Measurements from ENCODE around the gene PCSK9.

Gene PCSK9

DNA sequence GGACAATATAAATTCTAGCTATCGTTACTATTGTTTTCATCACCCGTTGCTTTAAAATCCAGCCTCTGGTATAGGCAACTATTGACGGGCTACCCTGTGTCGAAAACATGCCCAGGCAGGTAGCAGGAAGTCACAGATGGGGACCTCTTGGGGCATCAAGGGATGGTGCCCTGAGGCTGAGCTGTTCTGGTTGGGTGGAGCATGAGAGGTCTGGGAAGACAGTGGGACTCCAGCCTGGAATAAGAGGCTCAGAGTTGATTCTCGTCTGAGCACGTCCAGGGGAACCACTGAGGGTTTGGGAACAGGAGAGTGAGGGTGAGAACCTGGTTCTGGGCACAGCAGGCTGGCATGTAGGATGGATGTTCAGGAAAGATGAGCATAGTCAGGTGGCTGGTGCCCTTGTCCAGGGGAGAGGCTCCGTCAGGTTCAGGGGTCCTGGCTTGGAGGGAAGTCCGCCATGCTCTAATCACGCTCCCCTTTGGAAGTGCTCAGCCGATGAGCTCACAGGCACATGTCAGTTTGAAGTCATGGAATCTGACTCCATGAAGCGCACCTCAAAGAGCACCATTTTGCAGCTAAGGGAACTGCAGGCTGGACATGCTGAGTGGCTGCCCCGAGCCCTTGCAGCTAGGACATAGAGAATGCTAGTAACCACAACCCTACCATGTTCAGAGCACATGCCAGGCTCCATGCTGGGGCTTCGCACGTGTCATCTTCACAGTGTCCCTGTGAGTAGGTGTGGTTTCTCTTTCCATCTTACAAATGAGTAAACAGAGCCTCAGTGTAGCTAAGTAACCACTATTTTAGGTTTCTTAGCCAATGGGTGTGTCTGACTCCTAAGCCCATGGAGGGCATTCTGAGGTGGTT is 21.0 kb downstream of the PCSK9 start:
- DNase-seq: no peak

GRCh38 chr1:55061000-55061705 is 21.8 kb downstream of the PCSK9 start:
- no peak for DNase-seq

DNA sequence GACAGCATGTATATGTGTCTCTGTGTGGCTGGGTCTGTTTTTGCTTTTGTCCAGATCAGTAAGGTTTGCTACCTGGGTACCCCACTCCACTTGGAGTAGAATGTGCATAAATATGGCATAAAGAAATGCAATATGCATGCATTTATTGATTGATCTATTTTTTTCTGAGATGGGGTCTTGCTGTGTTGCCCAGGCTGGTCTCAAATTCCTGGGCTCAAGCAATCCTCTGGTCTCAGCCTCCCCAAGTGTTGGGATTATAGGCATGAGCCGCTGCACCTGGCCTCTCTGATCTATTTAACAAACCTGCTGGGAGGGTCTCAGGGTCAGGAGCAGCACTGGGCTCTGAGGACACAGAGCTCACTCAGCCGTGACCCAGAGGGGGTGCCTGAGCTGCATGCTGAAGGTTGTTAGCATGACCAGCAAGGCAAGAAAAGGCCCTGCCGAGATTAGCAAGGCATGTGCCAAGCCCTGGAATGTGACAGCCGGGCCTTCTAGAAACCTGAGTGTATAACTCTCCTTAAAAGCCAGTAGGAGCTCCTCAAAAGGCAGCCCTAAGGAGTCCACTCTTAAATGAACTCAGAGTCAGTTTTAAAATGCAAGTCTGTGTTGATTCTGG is 22.5 kb downstream of the PCSK9 start:
- no peak for DNase-seq

GRCh38 chr1:55062801-55063576 is 23.6 kb downstream of the PCSK9 start:
- DNase-seq: no peak

DNA sequence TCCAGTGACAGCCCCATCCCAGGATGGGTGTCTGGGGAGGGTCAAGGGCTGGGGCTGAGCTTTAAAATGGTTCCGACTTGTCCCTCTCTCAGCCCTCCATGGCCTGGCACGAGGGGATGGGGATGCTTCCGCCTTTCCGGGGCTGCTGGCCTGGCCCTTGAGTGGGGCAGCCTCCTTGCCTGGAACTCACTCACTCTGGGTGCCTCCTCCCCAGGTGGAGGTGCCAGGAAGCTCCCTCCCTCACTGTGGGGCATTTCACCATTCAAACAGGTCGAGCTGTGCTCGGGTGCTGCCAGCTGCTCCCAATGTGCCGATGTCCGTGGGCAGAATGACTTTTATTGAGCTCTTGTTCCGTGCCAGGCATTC is 24.2 kb downstream of the PCSK9 start:
- DNase-seq: no peak

- no peak for DNase-seq
Measured at GRCh38 chr1:55064071-55064581, 24.8 kb downstream of the PCSK9 start.

DNA sequence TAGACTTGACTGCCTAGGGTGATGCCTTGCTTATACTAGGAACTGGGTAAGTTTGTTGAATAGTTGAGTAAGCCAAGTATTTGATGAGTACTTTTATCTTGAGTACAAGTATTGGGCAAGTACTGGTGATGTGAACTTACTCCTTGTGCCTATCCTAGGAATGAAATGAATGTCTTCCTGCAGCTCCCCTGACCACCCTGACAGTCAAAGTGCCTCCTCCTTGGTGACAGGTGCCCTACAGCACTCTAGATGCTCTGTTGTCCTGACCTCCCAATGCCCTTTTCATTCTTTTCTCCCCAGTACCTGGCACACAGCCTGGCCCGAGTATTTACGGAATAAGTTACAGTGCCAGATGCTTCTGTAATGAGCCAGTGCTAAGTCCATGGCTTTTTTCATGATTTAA is 25.5 kb downstream of the PCSK9 start:
- no peak for DNase-seq

DNA sequence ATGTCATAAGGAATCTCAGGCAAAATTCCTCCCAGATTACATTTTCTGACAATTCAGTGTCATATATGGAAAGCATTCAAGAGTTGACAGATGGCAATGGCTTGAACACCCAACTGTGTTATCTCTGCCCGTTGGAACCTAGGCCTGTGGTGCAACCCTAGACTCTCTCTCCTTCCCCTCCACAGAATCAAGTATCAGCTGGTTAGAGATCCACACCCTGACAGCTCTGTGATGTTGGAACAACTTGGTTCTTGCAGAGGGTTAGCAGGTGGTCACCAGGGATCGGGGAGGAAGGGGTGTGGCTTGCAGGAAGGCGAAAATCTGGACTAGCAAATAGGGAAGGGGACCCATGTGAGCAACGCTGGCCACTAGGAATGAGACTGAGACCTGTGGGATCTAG is 26.3 kb downstream of the PCSK9 start:
- DNase-seq: no peak

DNA sequence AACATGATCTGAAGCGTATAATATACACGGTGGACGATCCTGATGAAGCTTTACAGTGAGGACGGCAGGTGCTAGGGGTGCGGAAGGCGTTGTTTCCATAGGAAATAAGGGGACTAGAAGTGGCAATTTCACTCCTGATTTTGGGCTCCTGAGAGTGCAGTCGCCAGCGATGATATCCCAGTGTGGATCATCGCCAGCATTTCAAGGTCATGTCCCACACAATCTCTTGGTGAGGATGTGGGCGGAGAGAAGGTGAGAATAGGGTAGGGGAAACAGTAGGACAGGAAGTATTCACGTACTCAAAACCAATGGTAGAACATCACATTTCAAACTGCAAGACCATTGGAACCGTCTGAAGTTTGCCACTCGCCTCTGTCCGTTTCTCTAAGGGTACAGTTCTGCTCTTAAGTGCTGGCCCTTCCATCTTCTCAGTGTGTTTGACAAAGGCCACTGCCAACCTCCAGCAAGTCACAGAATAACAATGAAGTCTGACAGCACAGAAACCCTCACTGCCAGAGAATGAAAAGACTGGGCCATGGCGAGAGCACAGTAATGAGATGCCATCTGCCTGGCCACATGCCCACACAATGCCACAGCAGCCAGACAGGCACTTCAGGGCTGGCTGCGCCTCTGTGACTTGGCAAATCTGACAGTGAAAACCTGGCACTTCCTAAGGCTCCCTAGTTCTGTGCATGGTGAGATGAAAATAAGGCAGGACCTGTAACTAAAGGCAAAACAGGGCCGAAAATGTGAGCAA is 27.9 kb downstream of the PCSK9 start:
- no peak for DNase-seq

- DNase-seq: no peak
Measured at GRCh38 chr1:55067914-55068313, 28.6 kb downstream of the PCSK9 start.

- DNase-seq: no peak
Measured at GRCh38 chr1:55068638-55069037, 29.3 kb downstream of the PCSK9 start.

GRCh38 chr1:55069280-55069679 is 29.9 kb downstream of the PCSK9 start:
- no peak for DNase-seq

DNA sequence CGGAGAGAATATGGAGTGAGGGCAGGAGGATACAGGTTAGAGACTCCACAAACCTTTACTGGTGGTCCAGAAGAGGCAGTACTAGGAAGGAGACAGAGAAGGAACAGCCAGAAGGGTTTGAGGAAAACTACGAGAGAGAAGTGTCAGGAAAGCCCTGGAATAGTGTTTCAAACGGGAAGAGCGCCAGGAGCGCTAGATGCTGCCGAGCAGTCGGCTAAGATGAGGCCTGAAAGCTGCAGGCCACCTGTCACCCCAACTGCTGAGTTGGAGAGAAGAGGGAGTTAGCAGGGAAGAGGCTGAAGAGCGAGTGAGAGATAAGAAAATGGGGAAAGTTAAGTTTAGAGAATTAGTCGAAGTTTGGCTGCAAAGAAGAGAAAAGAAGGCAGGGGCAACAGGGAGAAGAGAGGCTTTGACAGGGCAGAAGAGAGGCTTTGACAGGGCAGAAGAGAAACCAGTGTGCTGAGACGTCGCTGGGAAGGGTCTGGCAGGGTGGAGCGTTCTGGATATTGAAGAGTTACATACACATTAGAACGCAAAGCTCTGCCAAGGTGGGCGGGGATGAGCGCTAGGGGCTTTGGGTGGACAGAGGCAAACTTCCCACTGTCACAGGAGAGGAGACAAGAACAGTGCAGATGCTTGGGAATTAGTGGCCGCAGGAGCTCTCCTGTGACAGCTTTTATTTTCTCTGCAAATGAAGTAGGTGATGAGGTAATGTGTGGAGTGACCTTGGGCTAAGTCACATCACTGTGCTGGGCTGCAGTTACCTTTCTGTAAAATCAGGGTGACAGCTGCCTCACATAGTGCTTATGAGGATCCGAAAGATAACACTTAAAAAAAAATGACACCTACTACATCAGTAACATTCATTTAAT is 31.2 kb downstream of the PCSK9 start:
- no peak for DNase-seq

- DNase-seq: no peak
Measured at GRCh38 chr1:55071477-55071876, 32.1 kb downstream of the PCSK9 start.

GRCh38 chr1:55073187-55073916 is 34.0 kb downstream of the PCSK9 start:
- DNase-seq: no peak

- DNase-seq: no peak
Measured at GRCh38 chr1:55074455-55074854, 35.1 kb downstream of the PCSK9 start.

DNA sequence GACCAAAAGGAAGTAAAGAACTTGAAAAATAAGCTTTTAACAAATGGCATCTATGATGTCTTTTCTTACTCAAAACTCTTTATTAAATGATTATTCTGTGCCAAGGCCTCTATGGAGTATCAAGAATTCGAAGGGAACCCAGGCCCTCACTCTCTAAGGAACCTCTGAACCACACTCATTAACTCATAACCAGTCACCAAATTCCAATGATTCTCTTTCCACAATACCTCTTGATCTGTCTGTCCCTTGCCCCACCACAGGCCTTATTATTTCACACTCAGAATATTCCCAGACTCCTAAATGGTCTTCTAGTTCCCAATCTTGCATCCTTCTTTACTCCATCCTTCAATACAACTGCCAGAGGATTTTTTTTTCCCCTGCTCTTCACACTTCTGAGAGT is 37.0 kb downstream of the PCSK9 start:
- DNase-seq: no peak

- no peak for DNase-seq
Measured at GRCh38 chr1:55078470-55078869, 39.1 kb downstream of the PCSK9 start.

- DNase-seq: no peak
Measured at GRCh38 chr1:55079651-55080050, 40.3 kb downstream of the PCSK9 start.

- no peak for DNase-seq
Measured at GRCh38 chr1:55081188-55081904, 42.0 kb downstream of the PCSK9 start.

All from CD4-positive, alpha-beta T cell treated with Interferon gamma for 1 hour (primary cell).